ENCODE measurements around the gene MTCH1. TPM values are rescaled to one million over a fixed set of nuclear protein-coding genes. Genes with fewer than 3 reads are reported as not detected.

Gene MTCH1
- total RNA-seq, 1 experiment from 2014 or later = 241 TPM

DNA sequence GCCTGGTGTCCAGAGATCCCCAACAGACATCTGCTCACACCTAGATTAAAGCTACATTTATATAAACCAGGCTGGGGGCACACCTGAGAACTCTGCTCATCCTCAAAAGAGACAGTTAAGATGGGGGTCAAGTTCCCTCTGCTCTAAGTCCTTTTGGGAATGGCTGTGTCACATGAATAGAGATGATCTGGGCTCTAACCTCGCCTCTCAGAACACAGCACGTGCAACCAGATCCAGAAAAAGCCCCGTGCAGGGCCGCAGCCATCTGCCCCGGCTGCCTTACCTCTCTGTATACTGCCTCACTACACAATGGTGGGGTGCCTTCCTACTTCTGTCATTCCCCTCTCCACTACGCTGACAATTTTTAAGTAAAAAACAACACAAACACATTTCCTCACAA, 5.9 kb downstream of the MTCH1 start:
- Histone ChIP-seq H3K4me2 (no peak overlapping the region), H3K4me1 (replicated peaks; ENCODE audit: insufficient read depth) (peaks cover 21% of the 10 kb centered on the region), H3K79me2 (ENCODE audit: low read depth) (peaks cover 69% of the 10 kb centered on the region), H3K4me3 (no peak overlapping the region), H2AFZ (no peak overlapping the region), H3K36me3 (ENCODE audit: low read depth) (peaks cover 41% of the 10 kb centered on the region), H3K27ac (no peak overlapping the region), H3K27me3 (ENCODE audit: insufficient read depth, low read depth) (no peaks in the 10 kb centered on the region), H3K9me3 (ENCODE audit: insufficient read depth, low read depth) (no peaks in the 10 kb centered on the region), H3K9me2 (ENCODE audit: insufficient read depth) (no peaks in the 10 kb centered on the region), H4K20me1 (ENCODE audit: insufficient read depth) (peaks cover 69% of the 10 kb centered on the region), H3F3A (ENCODE audit: insufficient read depth, low read depth) (peaks cover 14% of the 10 kb centered on the region; the same call in 1 of the 2 replicates)
- BruUV-seq (replicated peaks) = no TSS peak
- intact Hi-C loops (cut with micrococcal nuclease; ENCODE audit: unreplicated experiment) = no loop called here
- POLR2A ChIA-PET (ENCODE audit: unreplicated experiment) = no interaction called here
- TF ChIP-seq EZH2 (IDR thresholded peaks at IDR 0.05; ENCODE audit: low read depth) = no peak
- CTCF ChIA-PET = interaction anchor here (0.6 kb wide), 1 partner anchor 66 kb away, joined by 6 read pairs; no protein-coding TSS in a partner anchor
- DNase-seq = no peak

GRCh38 chr6:36979347-36979742, 6.7 kb downstream of the MTCH1 start:
- Histone ChIP-seq H3K27ac (no peak overlapping the region), H3K79me2 (ENCODE audit: low read depth) (peaks cover 61% of the 10 kb centered on the region), H2AFZ (no peak overlapping the region), H3K27me3 (ENCODE audit: insufficient read depth, low read depth) (no peaks in the 10 kb centered on the region), H3K36me3 (ENCODE audit: low read depth) (peaks cover 49% of the 10 kb centered on the region), H3K4me1 (replicated peaks; ENCODE audit: insufficient read depth) (peaks cover 17% of the 10 kb centered on the region), H3K4me2 (no peak overlapping the region), H4K20me1 (ENCODE audit: insufficient read depth) (peaks cover 65% of the 10 kb centered on the region), H3F3A (ENCODE audit: insufficient read depth, low read depth) (peaks cover 14% of the 10 kb centered on the region; the same call in 1 of the 2 replicates), H3K9me3 (ENCODE audit: insufficient read depth, low read depth) (no peaks in the 10 kb centered on the region), H3K9me2 (ENCODE audit: insufficient read depth) (no peaks in the 10 kb centered on the region), H3K4me3 (no peak overlapping the region)
- intact Hi-C loops (cut with micrococcal nuclease; ENCODE audit: unreplicated experiment) = no loop called here
- ChIA-PET CTCF (interaction anchor here (0.6 kb wide), 1 partner anchor 65 kb away, joined by 6 read pairs; no protein-coding TSS in a partner anchor), POLR2A (ENCODE audit: unreplicated experiment) (no interaction called here)
- BruUV-seq (replicated peaks) = no TSS peak
- DNase-seq = no peak
- TF ChIP-seq EZH2 (IDR thresholded peaks at IDR 0.05; ENCODE audit: low read depth) (no peak), CTCF (conservative IDR thresholded peaks at IDR 0.05) (no peak)

- H3K9me2 ChIP-seq (ENCODE audit: insufficient read depth) = no peaks in the 10 kb centered on the region
- H3K4me3 ChIP-seq = no peak overlapping the region
- H4K20me1 ChIP-seq (ENCODE audit: insufficient read depth) = peaks cover 58% of the 10 kb centered on the region
- no peaks in the 10 kb centered on the region for H3K9me3 ChIP-seq (ENCODE audit: insufficient read depth, low read depth)
- peaks cover 55% of the 10 kb centered on the region for H3K79me2 ChIP-seq (ENCODE audit: low read depth)
- no peak overlapping the region for H2AFZ ChIP-seq
- peaks cover 10% of the 10 kb centered on the region for H3K4me1 ChIP-seq (replicated peaks; ENCODE audit: insufficient read depth)
- H3F3A ChIP-seq (ENCODE audit: insufficient read depth, low read depth) = peaks cover 8% of the 10 kb centered on the region; the same call in 1 of the 2 replicates
- ChIA-PET POLR2A (ENCODE audit: unreplicated experiment) (no interaction called here), CTCF (no interaction called here)
- no TSS peak for BruUV-seq (replicated peaks)
- H3K27ac ChIP-seq = no peak overlapping the region
- H3K36me3 ChIP-seq (ENCODE audit: low read depth) = peaks cover 54% of the 10 kb centered on the region
- H3K27me3 ChIP-seq (ENCODE audit: insufficient read depth, low read depth) = no peaks in the 10 kb centered on the region
- TF ChIP-seq EZH2 (IDR thresholded peaks at IDR 0.05; ENCODE audit: low read depth) = no peak
- no peak for TF ChIP-seq CTCF (conservative IDR thresholded peaks at IDR 0.05)
- no peak for DNase-seq
- H3K4me2 ChIP-seq = no peak overlapping the region
- intact Hi-C loops (cut with micrococcal nuclease; ENCODE audit: unreplicated experiment) = no loop called here
Measured at GRCh38 chr6:36978421-36979346, 7.3 kb downstream of the MTCH1 start.
